Neutrophil (primary cell): ENCODE data around the gene TPSB2.
"Not testable (repeated sequence)": the region's sequence is repeated elsewhere in the genome, so short reads cannot be mapped to it uniquely, and the experiment has no call there.

Experiments
- H3K27ac ChIP-seq: fragments of 200-600 bp; sonication (generic); 2 replicates; pipeline ENCODE4 v1.5.1; 2016; ENCODE audit warnings: mild to moderate bottlenecking, moderate library complexity
- H3K27me3 ChIP-seq: fragments of 200-600 bp; sonication (generic); 2 replicates; pipeline ENCODE4 v1.6.0; 2016; ENCODE audit warnings: mild to moderate bottlenecking
- H3K36me3 ChIP-seq: fragments of 200-600 bp; sonication (generic); 2 replicates; pipeline ENCODE4 v1.5.1; 2017
- H3K4me1 ChIP-seq, 2 experiments: fragments of 200-600 bp in 1 of 2; sonication (generic) in 1 of 2; 1 replicate in 1 of 2; 2 replicates in 1 of 2; pipeline versions ENCODE4 v1.5.1 to v1.6.1; 2013 to 2016; ENCODE audit warnings: low read depth in 1 of 2, low read length in 1 of 2, mild to moderate bottlenecking in 1 of 2, moderate library complexity in 1 of 2; ENCODE audit not compliant: control insufficient read depth in 1 of 2, insufficient read depth in 1 of 2
- H3K4me3 ChIP-seq, 2 experiments: fragments of 200-600 bp in 1 of 2; sonication (generic) in 1 of 2; 1 replicate in 1 of 2; 2 replicates in 1 of 2; pipeline ENCODE4 v1.5.1; 2013 to 2016; ENCODE audit warnings: low read depth in 1 of 2, low read length in 1 of 2, mild to moderate bottlenecking in 1 of 2, moderate library complexity in 1 of 2
- H3K9me3 ChIP-seq: fragments of 200-600 bp; sonication (generic); 2 replicates; pipeline ENCODE4 v1.5.1; 2016
- TF ChIP-seq, protein P1 (sequence below): fragments of 200-600 bp; sonication (generic); IDR thresholded peaks from 2 replicates; pipeline ENCODE4 v1.5.1; 2016; ENCODE audit warnings: antibody characterized with exemption

Gene TPSB2

GRCh38 chr16:1237990-1238389 lies 8.0 kb upstream of the TPSB2 start:
- Histone ChIP-seq H3K9me3 (no peaks in the 10 kb centered on the region), H3K27me3 (peaks cover 5% of the 10 kb centered on the region), H3K27ac (no peak overlapping the region), H3K4me1 (no peaks in the 10 kb centered on the region), H3K36me3 (no peaks in the 10 kb centered on the region), H3K4me3 (no peak overlapping the region)
- TF ChIP-seq, protein P1, sequence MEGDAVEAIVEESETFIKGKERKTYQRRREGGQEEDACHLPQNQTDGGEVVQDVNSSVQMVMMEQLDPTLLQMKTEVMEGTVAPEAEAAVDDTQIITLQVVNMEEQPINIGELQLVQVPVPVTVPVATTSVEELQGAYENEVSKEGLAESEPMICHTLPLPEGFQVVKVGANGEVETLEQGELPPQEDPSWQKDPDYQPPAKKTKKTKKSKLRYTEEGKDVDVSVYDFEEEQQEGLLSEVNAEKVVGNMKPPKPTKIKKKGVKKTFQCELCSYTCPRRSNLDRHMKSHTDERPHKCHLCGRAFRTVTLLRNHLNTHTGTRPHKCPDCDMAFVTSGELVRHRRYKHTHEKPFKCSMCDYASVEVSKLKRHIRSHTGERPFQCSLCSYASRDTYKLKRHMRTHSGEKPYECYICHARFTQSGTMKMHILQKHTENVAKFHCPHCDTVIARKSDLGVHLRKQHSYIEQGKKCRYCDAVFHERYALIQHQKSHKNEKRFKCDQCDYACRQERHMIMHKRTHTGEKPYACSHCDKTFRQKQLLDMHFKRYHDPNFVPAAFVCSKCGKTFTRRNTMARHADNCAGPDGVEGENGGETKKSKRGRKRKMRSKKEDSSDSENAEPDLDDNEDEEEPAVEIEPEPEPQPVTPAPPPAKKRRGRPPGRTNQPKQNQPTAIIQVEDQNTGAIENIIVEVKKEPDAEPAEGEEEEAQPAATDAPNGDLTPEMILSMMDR: no peak

DNA sequence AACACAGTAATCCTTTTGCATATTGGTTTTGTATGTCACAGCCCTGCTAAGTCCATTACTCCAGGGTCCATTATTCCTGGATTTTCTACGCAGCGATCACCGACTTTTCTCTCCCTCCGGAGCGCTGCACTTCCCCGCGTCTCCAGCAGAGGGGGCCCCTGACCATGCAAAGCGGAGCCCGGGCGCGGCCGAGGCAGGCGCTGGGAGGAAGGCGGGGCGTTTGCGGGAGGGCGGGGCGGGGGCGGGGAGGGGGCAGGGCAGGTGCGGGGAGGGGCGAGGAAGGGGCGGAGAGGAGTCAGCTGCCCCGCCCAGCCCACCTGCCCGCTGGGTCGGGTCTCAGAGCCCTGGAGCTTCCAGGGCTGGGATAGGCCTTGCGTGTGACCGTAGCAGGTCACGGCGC lies 6.7 kb upstream of the TPSB2 start:
- H3K4me1 ChIP-seq, H3K27me3 ChIP-seq, H3K9me3 ChIP-seq, H3K4me3 ChIP-seq, H3K27ac ChIP-seq, H3K36me3 ChIP-seq: not testable (repeated sequence)

DNA sequence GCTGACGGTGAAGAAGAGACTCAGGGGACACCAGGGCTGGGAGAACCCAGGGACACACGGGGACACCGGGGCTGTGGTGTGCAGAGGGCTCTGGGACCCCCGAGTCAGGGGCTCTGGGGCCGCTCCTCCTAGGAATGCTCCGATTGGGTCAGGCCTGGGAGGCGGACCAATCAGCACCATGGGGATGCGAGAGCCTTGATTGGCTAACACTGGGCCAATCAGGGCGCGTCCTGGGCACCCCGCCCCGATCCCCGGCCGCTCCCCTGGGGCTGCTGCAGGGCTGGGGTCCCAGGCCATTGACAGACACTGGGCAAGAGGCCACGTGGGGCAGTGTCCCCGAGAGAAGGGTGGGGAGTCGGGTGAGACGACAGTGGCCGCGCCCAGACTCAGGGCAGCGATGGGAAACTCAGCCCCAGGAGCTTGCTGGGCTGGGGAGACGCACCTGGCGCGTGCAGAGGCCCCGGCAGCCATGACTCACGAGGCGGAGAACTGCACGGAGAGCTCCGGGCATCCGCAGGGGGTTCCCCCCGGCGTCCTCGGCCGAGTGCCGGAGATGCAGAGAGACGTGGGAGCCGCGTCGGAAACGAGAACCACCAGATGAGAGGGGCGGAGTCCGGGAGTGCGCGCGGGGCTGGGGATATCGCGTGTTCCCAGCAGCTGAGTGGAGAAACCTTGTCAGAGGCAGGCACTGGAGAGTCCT lies 2.2 kb upstream of the TPSB2 start:
- not testable (repeated sequence) for H3K27me3 ChIP-seq, H3K4me3 ChIP-seq, H3K9me3 ChIP-seq, H3K36me3 ChIP-seq, H3K4me1 ChIP-seq, H3K27ac ChIP-seq

DNA sequence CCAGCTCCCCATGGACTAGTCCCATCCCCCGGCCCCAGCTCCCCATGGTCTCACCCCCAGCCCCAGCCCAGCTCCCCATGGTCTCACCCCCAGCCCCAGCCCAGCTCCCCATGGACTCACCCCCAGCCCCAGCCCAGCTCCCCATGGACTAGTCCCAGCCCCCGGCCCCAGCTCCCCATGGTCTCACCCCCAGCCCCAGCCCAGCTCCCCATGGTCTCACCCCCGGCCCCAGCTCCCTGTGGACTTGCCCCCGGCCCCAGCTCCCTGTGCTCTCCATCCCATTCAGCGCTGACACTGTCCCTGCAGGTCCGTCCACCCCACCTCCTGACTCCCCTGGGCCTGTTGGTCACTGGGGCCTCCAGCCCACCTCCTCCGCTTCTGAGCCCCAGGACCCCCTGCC lies 1.3 kb upstream of the TPSB2 start:
- H3K9me3 ChIP-seq, H3K27ac ChIP-seq, H3K4me3 ChIP-seq, H3K36me3 ChIP-seq, H3K4me1 ChIP-seq, H3K27me3 ChIP-seq: not testable (repeated sequence)

GRCh38 chr16:1230471-1231212 lies 658 bp upstream of the TPSB2 start:
- H3K4me3 ChIP-seq, H3K27me3 ChIP-seq, H3K4me1 ChIP-seq, H3K36me3 ChIP-seq, H3K27ac ChIP-seq, H3K9me3 ChIP-seq: not testable (repeated sequence)

- H3K9me3 ChIP-seq, H3K27me3 ChIP-seq, H3K27ac ChIP-seq, H3K4me3 ChIP-seq, H3K4me1 ChIP-seq, H3K36me3 ChIP-seq: not testable (repeated sequence)
Measured at GRCh38 chr16:1229476-1229875, 508 bp downstream of the TPSB2 start.

- H3K4me1 ChIP-seq, H3K9me3 ChIP-seq, H3K36me3 ChIP-seq, H3K27ac ChIP-seq, H3K4me3 ChIP-seq, H3K27me3 ChIP-seq: not testable (repeated sequence)
Measured at GRCh38 chr16:1228227-1228626, 1.8 kb downstream of the TPSB2 start.

GRCh38 chr16:1226692-1227091 lies 3.3 kb downstream of the TPSB2 start:
- H3K36me3 ChIP-seq, H3K4me3 ChIP-seq, H3K9me3 ChIP-seq, H3K27ac ChIP-seq, H3K27me3 ChIP-seq, H3K4me1 ChIP-seq: not testable (repeated sequence)

DNA sequence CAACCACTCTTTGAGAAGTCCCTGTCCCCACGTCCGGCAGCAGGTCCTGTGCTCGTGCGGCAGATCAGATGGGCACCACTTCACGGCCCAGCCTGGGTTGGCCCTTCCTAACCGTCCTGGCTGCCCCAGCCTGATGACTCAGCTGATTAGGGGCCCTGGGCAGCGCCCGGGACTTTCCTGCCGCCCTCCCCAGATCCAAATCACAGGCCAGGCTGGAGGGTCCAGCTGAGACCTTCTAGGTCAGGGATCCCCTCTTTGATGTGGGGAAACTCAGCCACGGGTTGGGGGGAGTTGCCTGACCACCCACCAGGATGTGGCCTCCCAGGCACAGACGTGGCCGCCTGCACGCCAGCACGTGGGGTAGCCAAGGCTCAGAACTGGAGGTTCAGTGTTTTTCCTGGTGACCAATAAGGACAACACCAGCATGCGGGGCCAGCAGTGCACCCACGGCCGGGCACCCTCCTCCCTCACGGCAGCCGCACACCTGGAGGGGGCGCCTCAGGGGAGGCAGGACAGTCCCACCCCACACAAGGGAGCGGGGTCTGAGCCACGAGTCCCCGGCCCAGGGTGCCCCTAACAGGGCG lies 4.2 kb downstream of the TPSB2 start:
- not testable (repeated sequence) for H3K4me3 ChIP-seq, H3K4me1 ChIP-seq, H3K27ac ChIP-seq, H3K9me3 ChIP-seq, H3K27me3 ChIP-seq, H3K36me3 ChIP-seq
